Fibroblast of the aortic adventitia (primary cell): ENCODE results near the gene ZNF76. TPM values are rescaled to one million over a fixed set of nuclear protein-coding genes. Genes with fewer than 3 reads are reported as not detected.

Experiments used
- DNase-seq: peaks from one replicate; pipeline ENCODE4 v3.0.0-alpha.2; 2010; ENCODE audit warnings: low read depth
- H3K4me3 ChIP-seq: 2 replicates; pipeline ENCODE4 v1.5.1; 2011; ENCODE audit warnings: low read depth, mild to moderate bottlenecking, control low read depth, low read length, moderate library complexity
- CTCF ChIP-seq: IDR thresholded peaks from 2 replicates; pipeline ENCODE4 v1.5.1; 2011; ENCODE audit warnings: mild to moderate bottlenecking, low read length, control low read depth, inconsistent platforms; ENCODE audit not compliant: insufficient read depth
- total RNA-seq: library from RNA; depleted of rRNA; stranded (reverse); fragments of >200 nt; gene quantifications from 2 replicates; pipeline ENCODE4 v1.2.3, GENCODE V29; 2012; ENCODE audit warnings: low replicate concordance

The ZNF76 gene
- total RNA-seq, 1 donor: 18.4 TPM

- no peak overlapping the region for H3K4me3 ChIP-seq
- no peak for DNase-seq
- TF ChIP-seq CTCF: no peak
These were observed 50.8 kb downstream of the ZNF76 start for GRCh38 chr6:35310265-35310831.

- no peak for DNase-seq
- TF ChIP-seq CTCF: no peak
These were observed 52.0 kb downstream of the ZNF76 start for GRCh38 chr6:35311390-35312075.

GRCh38 chr6:35312076-35312800 lies 52.7 kb downstream of the ZNF76 start:
- no peak overlapping the region for H3K4me3 ChIP-seq
- TF ChIP-seq CTCF: no peak
- DNase-seq: no peak

More at GRCh38 chr6:35311390-35312075, 52.0 kb downstream of the ZNF76 start:
- H3K4me3 ChIP-seq: no peak overlapping the region

- TF ChIP-seq CTCF: no peak
- H3K4me3 ChIP-seq: no peak overlapping the region
- DNase-seq: no peak
These were observed 53.3 kb downstream of the ZNF76 start for GRCh38 chr6:35312807-35313206.

GRCh38 chr6:35317483-35318195 lies 58.1 kb downstream of the ZNF76 start:
- H3K4me3 ChIP-seq: peak overlapping the region; percentile 71
- no peak for TF ChIP-seq CTCF
- no peak for DNase-seq
